HepG2 (cell line): Measurements from ENCODE around the gene CREM. TPM values are rescaled to one million over a fixed set of nuclear protein-coding genes. Genes with fewer than 3 reads are reported as not detected.

ENCODE experiments used
- BCL3 ChIP-seq: sonication (generic); formaldehyde crosslinking; IDR thresholded peaks from 2 replicates; pipeline ENCODE4 v1.5.1; 2020; ENCODE audit warnings: mild to moderate bottlenecking, missing genetic modification reagents, moderate library complexity
- CREB3 ChIP-seq: sonication (generic); formaldehyde crosslinking; IDR thresholded peaks from 2 replicates; pipeline ENCODE4 v1.5.0; 2020; ENCODE audit warnings: missing genetic modification reagents
- ESRRA ChIP-seq: sonication (generic); formaldehyde crosslinking; IDR thresholded peaks from 2 replicates; pipeline ENCODE4 v1.5.1; 2020; ENCODE audit warnings: mild to moderate bottlenecking, low read depth, missing genetic modification reagents
- FOXA3 ChIP-seq: IDR thresholded peaks from 2 replicates; pipeline ENCODE4 v1.6.1; 2016; ENCODE audit warnings: missing genetic modification reagents, missing compliant biosample characterization
- KAT7 ChIP-seq: IDR thresholded peaks from 2 replicates; pipeline ENCODE4 v1.6.1; 2018; ENCODE audit warnings: borderline replicate concordance, missing compliant biosample characterization
- LCORL ChIP-seq, 2 experiments: fragments of 450-650 bp in 1 of 2; sonication (generic) in 1 of 2; formaldehyde crosslinking in 1 of 2; IDR thresholded peaks; 2 replicates each; pipeline versions ENCODE4 v1.5.0 to v1.6.1; 2017 to 2020; ENCODE audit warnings: antibody characterized with exemption in 1 of 2, missing genetic modification reagents in 1 of 2
- MTF2 ChIP-seq: sonication (generic); formaldehyde crosslinking; IDR thresholded peaks from 2 replicates; pipeline ENCODE4 v1.5.0; 2020; ENCODE audit warnings: missing genetic modification reagents, borderline replicate concordance
- PHB2 ChIP-seq: fragments of 450-650 bp; IDR thresholded peaks from 2 replicates; pipeline ENCODE4 v1.6.1; 2018; ENCODE audit not compliant: partially characterized antibody
- SOX6 ChIP-seq, 2 experiments: fragments of 450-650 bp in 1 of 2; sonication (generic) in 1 of 2; formaldehyde crosslinking in 1 of 2; IDR thresholded peaks; 2 replicates each; pipeline versions ENCODE4 v1.4.0 to v1.6.1; 2017 to 2020; ENCODE audit warnings: antibody characterized with exemption in 1 of 2, mild to moderate bottlenecking in 1 of 2, missing genetic modification reagents in 1 of 2
- TBP ChIP-seq: sonication (generic); formaldehyde crosslinking; IDR thresholded peaks from 2 replicates; pipeline ENCODE4 v1.5.0; 2020; ENCODE audit warnings: missing genetic modification reagents
- TEAD2 ChIP-seq: sonication (generic); formaldehyde crosslinking; IDR thresholded peaks from 2 replicates; pipeline ENCODE4 v1.9.0; 2021; ENCODE audit warnings: missing genetic modification reagents
- ZNF362 ChIP-seq: sonication (generic); formaldehyde crosslinking; IDR thresholded peaks from 2 replicates; pipeline ENCODE4 v1.4.0; 2020; ENCODE audit warnings: missing genetic modification reagents, mild to moderate bottlenecking, borderline replicate concordance
- ZNF460 ChIP-seq: sonication (generic); formaldehyde crosslinking; IDR thresholded peaks from 2 replicates; pipeline ENCODE4 v1.5.1; 2020; ENCODE audit warnings: missing genetic modification reagents, mild to moderate bottlenecking, borderline replicate concordance
- ZNF598 ChIP-seq: sonication (generic); formaldehyde crosslinking; IDR thresholded peaks from 2 replicates; pipeline ENCODE4 v1.5.1; 2020; ENCODE audit warnings: mild to moderate bottlenecking, missing genetic modification reagents, borderline replicate concordance
- ZNF749 ChIP-seq: sonication (generic); formaldehyde crosslinking; IDR thresholded peaks from 2 replicates; pipeline ENCODE4 v1.8.0; 2022; ENCODE audit warnings: mild to moderate bottlenecking, missing genetic modification reagents, moderate library complexity, borderline replicate concordance
- ZSCAN9 ChIP-seq: IDR thresholded peaks from 2 replicates; pipeline ENCODE4 v1.6.1; 2016; ENCODE audit warnings: borderline replicate concordance
- polyA plus RNA-seq, 8 experiments: library from polyadenylated mRNA; depleted of rRNA in 3 of 8; stranded (reverse) in 7 of 8; unstranded in 1 of 8; fragments of >200 nt; fragmentation: Illumina TruSeq in 4 of 8; extraction: Trizol in 4 of 8; gene quantifications; 2 replicates each; pipeline versions ENCODE4 v1.2.1 to v1.2.3, GENCODE V29; 2011 to 2016; ENCODE audit warnings: low read depth in 4 of 8, missing spikeins in 1 of 8, mixed read lengths in 1 of 8; ENCODE audit not compliant: insufficient read depth in 1 of 8
- total RNA-seq, 5 experiments: library from RNA; depleted of rRNA; stranded (reverse); fragments of >200 nt; fragmentation: Illumina TruSeq; extraction: Trizol; gene quantifications; 2 replicates each; pipeline ENCODE4 v1.2.3, GENCODE V29; 2016; ENCODE audit warnings: low read depth in 1 of 5
- TF ChIP-seq, protein P1 (sequence below): sonication (generic); formaldehyde crosslinking; IDR thresholded peaks from 2 replicates; pipeline ENCODE4 v1.4.0; 2020; ENCODE audit warnings: missing genetic modification reagents
- TF ChIP-seq, protein P2 (sequence below): sonication (generic); formaldehyde crosslinking; IDR thresholded peaks from 2 replicates; pipeline ENCODE4 v1.5.0; 2020; ENCODE audit warnings: mild to moderate bottlenecking, low read depth, missing genetic modification reagents, borderline replicate concordance
- TF ChIP-seq, protein P3 (sequence below): sonication (generic); formaldehyde crosslinking; IDR thresholded peaks from 2 replicates; pipeline ENCODE4 v1.5.0; 2020; ENCODE audit warnings: missing genetic modification reagents

The CREM gene
- total and polyA plus RNA-seq, 2 of the 13 experiments (the other 11 are each of a cell fraction or from before 2014, with no cell fraction given) = 21.3 to 25.4 TPM

- TF ChIP-seq BCL3 (peak; percentile 54), ESRRA (CRISPR knock-in tag) (peak; percentile 70), CREB3 (CRISPR knock-in tag) (0 out of 2 replicates have a peak, but pooled peaks have one; percentile 76), ZSCAN9 (0 out of 2 replicates have a peak, but pooled peaks have one; percentile 15), ZNF749 (peak; percentile 38; the same call in 1 of the 2 replicates), KAT7 (CRISPR knock-in tag) (peak; percentile 68), FOXA3 (CRISPR knock-in tag) (peak; percentile 63), LCORL (IDR thresholded peaks at IDR 0.05) (no peak), LCORL (CRISPR knock-in tag; IDR thresholded peaks at IDR 0.05) (no peak; the same call in 1 of the 2 replicates), SOX6 (IDR thresholded peaks at IDR 0.05) (no peak), SOX6 (CRISPR knock-in tag; IDR thresholded peaks at IDR 0.05) (peak; percentile 83), TEAD2 (CRISPR knock-in tag) (no peak), MTF2 (CRISPR knock-in tag) (no peak), TBP (CRISPR knock-in tag) (no peak), ZNF460 (CRISPR knock-in tag) (peak; percentile 59; the same call in 1 of the 2 replicates), ZNF598 (CRISPR knock-in tag) (no peak), PHB2 (no peak), ZNF362 (CRISPR knock-in tag) (peak; percentile 87)
- TF ChIP-seq, protein P1, sequence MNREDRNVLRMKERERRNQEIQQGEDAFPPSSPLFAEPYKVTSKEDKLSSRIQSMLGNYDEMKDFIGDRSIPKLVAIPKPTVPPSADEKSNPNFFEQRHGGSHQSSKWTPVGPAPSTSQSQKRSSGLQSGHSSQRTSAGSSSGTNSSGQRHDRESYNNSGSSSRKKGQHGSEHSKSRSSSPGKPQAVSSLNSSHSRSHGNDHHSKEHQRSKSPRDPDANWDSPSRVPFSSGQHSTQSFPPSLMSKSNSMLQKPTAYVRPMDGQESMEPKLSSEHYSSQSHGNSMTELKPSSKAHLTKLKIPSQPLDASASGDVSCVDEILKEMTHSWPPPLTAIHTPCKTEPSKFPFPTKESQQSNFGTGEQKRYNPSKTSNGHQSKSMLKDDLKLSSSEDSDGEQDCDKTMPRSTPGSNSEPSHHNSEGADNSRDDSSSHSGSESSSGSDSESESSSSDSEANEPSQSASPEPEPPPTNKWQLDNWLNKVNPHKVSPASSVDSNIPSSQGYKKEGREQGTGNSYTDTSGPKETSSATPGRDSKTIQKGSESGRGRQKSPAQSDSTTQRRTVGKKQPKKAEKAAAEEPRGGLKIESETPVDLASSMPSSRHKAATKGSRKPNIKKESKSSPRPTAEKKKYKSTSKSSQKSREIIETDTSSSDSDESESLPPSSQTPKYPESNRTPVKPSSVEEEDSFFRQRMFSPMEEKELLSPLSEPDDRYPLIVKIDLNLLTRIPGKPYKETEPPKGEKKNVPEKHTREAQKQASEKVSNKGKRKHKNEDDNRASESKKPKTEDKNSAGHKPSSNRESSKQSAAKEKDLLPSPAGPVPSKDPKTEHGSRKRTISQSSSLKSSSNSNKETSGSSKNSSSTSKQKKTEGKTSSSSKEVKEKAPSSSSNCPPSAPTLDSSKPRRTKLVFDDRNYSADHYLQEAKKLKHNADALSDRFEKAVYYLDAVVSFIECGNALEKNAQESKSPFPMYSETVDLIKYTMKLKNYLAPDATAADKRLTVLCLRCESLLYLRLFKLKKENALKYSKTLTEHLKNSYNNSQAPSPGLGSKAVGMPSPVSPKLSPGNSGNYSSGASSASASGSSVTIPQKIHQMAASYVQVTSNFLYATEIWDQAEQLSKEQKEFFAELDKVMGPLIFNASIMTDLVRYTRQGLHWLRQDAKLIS (CRISPR knock-in tag) = peak; percentile 67; the same call in 1 of the 2 replicates
- TF ChIP-seq, protein P2, sequence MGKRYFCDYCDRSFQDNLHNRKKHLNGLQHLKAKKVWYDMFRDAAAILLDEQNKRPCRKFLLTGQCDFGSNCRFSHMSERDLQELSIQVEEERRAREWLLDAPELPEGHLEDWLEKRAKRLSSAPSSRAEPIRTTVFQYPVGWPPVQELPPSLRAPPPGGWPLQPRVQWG (CRISPR knock-in tag) = no peak
- TF ChIP-seq, protein P3, sequence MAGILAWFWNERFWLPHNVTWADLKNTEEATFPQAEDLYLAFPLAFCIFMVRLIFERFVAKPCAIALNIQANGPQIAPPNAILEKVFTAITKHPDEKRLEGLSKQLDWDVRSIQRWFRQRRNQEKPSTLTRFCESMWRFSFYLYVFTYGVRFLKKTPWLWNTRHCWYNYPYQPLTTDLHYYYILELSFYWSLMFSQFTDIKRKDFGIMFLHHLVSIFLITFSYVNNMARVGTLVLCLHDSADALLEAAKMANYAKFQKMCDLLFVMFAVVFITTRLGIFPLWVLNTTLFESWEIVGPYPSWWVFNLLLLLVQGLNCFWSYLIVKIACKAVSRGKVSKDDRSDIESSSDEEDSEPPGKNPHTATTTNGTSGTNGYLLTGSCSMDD (CRISPR knock-in tag) = no peak
Observed at GRCh38 chr10:35126530-35127288, at the start of gene CREM (continued).
